HPDE6-E6E7 (cell line): ENCODE measurements around the gene PLSCR2.
"Not testable (repeated sequence)": the region's sequence is repeated elsewhere in the genome, so short reads cannot be mapped to it uniquely, and the experiment has no call there.

Source experiments
- DNase-seq: peaks from one replicate; pipeline ENCODE4 v3.0.0; 2011; ENCODE audit warnings: missing footprints; ENCODE audit errors: extremely low spot score

Gene PLSCR2

DNA sequence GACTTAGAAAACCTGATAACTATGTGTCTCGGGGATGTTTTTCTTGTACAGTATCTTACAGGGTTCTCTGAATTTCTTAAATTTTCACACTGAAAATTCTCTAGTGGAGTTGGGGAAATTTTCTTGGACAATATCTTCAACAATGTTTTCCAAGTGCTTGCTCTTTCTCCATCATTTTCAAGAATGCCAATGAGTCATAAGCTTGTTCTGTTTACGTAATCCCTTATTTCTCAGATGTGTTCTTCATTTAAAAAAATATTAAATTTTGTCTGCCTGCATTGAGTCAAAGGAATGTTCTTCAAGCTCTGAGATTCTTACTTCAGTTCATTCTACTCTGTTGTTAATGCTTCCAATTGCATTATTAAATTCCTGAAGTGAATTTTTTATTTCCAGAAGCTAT lies 21.9 kb upstream of the PLSCR2 start:
- no peak for DNase-seq

DNA sequence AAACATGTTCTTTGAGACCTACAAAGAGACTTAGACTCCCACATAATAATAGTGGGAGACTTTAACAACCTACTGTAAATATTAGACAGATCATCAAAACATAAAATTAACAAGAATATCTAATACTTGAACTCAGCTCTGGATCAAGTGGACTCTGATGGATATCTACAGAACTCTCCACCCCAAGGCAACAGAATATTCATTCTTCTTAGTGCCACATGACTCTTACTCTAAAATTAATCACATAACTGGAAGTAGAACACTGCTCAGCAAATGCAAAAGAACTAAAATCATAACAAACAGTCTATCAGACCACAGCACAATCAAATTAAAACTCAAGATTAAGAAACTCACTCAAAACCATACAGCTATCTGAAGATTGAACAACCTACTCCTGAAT lies 15.9 kb upstream of the PLSCR2 start:
- DNase-seq = no peak

DNA sequence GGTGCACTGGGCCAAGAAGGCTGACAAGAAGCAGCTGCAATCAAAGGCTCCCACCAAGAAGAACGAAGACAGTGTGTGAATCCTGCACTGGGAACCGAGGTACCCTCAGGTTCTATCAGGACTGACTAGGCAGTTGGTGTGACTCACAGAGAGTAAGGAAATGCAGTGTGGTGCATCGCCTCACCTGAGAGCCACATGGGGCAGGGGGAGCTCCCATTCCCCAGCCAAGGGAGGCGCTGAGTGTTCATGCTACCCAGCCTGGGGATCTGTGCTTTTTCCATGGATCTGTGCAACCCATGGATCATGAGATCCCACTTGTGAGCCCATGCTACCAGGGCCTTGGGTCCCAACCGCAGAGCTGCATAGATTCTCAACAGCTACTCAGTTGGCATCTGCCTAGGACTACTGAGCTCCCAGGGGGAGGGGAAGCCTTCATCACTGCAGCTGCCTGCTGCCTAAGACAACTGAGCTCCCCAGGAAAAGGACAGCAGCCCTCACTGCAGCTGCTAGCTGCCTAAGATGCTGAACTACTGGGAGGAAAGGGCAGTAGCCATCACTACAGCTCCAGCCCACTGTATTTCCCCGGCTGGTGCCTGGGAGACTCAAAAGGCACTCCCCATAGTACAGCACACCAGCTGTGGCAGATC lies 6.9 kb upstream of the PLSCR2 start:
- DNase-seq = no peak

DNA sequence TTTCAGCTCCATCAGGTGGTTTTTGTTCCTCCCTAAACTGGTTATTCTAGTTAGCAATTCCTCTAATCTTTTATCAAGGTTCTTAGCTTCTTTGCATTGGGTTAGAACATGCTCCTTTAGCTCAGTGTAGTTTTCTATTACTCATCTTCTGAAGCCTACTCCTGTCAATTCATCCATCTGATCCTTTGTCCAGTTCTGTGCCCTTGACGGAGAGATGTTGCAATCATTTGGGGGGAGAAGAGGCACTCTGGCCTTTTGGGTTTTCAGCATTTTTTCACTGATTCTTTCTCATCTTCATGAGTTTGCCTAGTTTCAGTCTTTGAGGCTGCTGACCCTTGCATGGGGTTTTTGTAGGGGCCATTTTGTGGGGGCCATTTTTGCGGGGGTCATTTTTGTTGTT lies 5.6 kb upstream of the PLSCR2 start:
- DNase-seq = not testable (repeated sequence)

DNA sequence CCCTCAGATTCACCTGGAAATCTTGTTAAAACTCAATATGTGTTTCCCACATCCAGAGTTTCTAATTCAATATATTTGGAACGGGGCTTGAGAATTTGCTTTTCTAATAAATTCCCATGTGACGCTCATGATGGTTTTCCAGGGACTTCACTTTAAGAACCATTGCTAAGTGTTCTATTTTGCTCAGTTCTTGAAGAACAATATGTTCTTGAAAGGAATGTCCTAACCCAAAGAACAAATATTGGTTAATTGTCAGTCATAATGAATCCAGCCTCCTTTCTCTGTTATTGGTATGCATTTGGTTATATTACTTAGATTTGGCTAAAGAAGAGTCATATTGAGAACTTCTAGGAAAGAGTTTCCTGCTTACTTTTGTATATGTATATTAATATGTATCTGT lies 4.4 kb upstream of the PLSCR2 start:
- DNase-seq = no peak

DNA sequence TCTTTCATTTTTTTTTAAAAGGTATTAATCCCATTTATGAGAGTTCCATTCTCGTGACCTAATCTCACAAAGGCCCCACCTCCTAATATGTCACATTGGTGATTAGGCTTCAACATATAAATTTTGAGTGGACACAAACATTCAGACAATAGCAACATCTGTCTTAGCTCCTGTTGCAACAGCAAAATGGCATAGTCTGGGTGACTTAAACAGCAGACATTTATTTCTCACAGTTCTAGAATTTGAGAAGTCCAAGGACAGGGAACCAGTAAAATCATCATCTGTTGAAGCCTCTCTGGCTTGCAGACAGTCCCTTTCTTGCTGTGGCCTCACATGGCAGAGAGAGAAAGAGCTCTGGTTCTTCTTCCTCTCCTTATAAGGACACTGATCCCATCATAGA lies 3.2 kb upstream of the PLSCR2 start:
- no peak for DNase-seq

DNA sequence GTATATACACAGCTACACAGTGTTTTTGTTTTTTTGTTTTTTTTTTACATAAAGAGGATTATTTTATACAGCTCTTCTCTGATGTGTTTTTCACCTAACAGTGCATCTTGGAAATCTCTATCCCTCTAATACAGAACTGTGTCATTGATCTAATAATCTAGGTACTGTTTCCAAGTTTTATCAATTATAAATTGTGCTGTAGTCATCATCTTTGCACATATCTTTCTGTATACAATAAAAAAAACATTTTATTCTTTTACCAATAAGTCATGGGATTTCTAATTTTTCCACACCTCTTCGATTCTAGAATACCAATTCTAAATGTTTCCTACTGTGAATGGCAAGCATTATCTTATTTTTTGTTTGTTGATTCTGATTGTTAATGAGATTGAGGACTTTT lies 1.7 kb upstream of the PLSCR2 start:
- DNase-seq = no peak

DNA sequence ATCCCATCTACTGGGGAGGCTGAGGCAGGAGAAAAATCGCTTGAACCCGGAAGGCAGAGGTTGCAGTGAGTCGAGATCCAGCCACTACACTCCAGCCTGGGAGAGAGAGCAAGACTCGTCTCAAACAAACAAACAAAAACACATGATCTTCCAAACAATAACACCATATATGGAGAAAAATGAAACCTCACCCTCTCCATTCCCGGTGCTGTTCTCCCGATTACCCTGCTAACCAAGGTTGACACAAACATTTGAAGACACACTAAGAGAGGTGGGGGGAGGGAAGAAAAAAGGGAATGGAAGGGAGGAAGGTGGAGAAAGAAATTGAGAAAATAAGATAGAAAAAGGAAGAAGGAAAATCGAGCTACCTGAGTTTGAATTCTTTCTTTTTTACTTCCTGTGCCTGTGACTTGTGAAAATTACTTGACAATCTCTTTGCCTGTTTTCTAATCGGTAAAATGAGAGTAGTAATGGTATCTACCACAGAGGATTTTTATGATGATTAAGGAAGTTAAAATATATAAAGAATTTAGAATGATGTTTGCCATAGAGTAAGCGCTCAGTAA lies 1.1 kb upstream of the PLSCR2 start:
- no peak for DNase-seq

DNA sequence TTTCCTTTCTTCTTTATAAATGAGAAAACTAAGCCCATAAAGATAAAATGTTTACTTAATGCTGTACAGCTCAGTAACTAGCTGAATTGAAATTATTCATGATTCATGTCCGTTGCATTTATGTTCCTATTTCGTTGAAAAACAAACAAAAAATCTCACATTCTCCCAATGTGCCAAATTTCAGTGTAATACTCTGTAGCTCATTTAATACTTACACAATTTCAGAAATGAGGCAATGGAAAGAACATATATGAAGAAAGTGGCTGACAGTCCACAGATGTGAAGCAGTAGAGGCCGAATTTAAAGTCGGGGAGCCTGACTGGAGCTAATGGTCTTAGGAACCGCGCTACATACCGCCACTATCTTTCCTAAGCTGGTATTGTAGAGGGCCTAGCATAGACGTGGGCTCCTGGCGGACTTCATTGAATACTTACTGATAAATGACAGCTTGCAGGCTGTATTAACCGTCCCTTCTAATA lies 651 bp downstream of the PLSCR2 start:
- DNase-seq = no peak

DNA sequence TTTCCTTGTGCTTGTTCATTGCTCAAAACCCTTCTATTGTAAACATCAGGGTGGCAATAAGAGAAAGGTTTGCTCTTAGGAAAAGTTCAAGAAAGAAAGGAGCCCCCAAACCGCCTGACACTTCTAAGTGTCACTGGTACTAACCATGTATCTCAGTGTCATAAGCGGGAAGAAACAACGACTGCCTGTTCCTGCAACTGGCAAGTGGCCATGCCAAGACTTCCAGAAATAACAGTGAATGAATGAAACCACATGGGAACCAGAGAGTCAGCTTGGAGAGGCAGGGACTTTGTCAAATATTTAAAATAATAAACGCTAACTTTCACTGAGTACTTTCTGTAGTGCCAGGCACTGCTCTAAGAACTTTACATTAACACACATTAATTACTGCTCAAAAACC lies 1.1 kb downstream of the PLSCR2 start:
- DNase-seq = no peak

DNA sequence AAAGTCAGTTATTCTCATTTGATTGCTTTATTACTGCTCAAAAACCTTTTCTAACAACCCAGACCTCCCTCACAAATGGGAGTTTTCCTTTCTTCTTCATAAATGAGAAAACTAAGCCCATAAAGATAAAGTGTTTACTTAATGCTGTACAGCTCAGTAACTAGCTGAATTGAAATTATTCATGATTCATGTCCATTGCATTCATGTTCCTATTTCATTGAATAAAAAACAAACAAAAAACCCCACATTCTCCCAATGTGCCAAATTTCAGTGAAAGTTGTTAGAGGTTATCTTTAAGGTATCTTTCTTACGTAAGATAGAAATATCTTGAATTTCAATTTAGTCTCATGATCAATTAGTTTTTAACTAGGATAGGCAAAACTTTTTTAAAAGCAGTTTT lies 2.8 kb downstream of the PLSCR2 start:
- DNase-seq = no peak

DNA sequence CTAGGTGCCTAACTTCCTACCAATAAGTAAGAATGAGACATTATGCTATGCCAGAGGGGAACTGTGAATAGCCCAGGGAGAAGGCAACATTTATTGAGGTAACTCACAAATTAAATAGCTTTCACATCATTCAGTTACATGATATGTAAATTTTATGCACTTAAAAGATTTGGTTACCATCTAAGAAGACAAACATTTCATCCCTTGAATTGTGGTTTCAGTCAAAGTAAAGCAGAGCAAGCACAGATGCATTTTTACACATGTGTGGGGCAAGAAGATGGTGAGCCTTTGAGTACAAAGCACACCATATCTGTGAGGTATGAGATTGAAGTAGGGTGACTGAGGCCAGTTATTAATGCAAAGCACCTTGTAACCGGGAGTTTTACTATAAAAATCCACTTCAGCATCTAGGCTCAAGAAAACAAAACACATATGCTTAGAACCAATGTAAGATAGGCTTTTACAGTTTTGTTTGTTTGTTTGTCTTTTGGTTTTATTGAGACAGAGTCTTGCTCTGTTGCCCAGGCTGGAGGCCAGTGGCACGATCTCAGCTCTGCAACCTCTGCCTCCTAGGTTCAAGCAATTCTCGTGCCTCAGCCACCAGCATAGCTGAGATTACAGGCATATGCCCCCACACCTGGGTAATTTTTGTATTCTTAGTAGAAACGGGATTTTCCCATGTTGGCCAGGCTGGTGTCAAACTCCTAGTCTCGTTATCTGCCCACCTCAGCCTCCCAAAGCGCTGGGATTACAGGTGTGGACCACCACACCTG lies 3.5 kb downstream of the PLSCR2 start:
- no peak for DNase-seq

DNA sequence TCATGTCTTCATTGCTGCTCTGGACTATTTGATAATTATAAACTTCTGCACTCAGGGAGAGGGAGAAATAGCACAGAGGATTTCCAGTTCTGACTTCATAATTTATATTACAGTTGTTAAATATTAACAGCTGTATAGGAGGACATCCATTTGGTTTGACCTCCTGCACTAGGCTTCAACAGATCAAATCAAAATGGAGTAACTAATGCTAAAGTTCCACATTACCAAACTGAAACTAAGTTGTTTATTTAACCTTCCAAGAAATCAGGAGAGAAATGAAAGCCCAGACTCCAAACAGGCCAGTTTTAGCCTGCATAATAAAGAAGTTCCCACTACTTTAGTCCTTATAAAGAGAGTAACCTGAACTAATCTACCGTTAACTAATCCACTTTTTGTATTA lies 4.6 kb downstream of the PLSCR2 start:
- no peak for DNase-seq

DNA sequence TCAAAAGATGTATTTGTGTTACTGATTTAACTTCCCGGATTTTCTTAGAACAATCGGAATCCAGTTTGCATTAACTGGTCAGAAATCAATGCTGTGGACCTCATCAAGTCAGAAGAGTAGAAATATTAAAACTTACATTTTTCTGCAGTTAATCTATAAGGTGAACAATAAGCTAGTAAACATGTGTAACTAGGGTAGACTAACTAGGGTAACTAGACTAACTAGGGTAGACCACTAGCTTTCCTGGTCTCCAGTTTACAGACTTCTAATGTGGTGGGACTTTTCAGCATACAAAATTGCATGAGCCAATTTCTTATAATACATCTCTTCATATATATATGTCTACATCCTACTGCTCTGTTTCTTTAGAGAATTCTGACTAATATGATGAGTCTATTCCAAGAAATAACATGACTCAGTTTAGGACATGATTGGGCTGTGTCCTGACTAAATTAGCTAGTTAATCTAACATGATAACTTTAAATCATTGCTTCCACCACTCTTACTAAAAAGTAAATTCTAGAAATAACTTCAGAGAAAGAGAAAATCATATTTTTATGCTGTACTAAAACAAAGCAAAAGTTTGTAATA lies 5.3 kb downstream of the PLSCR2 start:
- peak; percentile 32 for DNase-seq

DNA sequence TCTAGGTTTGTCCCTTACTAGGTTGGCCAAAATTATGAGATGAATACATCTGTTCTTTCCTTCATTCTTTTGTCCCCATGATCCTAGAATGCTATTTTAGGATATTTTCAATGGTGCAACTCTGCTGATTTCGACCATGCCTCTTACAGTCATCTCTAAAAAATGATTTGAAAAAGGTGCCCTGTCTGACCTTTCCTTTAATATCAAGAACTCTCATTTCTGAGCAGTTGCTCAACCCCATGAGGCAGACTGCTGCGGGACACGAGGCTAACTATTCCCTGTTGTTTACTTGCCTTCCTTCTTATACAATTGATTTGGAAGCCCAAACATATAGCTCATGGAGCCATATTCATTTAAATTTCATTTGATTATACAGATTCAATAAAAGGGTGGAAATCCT lies 14.6 kb downstream of the PLSCR2 start:
- DNase-seq = no peak

DNA sequence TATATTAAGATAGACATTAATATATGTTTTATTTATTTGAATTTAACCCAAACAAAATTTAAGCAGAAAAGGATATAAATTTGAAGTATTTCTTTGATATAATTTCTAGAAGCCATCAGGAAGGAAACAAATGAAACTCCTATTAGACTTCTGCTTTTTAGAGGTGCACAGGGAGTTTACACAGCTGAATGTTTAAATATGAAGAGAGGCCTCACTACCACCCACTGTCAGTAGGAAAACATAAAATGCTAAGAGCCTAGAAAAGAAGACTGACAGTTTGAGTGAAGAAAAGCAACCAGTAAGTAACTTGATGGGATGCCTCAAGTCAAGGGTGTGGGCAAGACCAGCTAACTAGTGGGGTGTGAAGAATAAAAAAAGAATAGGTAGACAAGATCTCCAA lies 19.7 kb downstream of the PLSCR2 start:
- no peak for DNase-seq

DNA sequence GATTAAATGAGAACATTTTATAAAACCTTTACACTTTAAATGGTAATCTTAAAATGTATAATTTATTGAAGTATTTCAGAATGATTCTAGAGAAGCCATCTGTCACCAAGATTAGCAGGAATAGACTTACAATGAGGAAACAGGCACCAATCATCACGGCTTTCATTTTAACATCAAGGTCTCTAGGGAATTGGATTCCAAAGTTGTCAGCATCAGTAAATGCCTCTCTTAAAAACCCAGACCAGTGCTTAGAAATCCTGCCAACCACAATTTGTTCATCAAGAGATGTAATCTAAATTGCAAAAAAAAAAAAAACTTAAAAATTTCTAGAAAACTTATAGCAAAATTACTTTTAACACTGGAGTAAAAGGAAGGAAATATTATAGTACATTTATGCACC lies 20.3 kb downstream of the PLSCR2 start:
- no peak for DNase-seq

DNA sequence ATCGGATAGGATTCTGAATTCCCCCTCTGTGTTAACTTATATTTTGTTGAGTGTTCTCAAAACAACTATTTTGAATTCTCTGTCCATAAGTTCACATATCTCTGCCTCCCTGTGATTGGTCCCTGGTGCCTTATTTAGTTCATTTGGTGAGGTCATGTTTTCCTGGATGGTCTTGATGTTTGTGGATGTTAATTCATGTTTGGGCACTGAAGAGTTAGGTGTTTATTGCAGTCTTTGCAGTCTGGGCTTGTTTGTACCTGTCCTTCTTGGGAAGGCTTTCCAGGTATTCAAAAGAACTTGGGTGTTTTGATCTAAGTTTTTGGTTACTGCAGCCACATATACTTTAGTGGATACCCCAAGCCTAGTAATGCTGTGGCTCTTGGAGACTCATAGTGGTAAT lies 23.3 kb downstream of the PLSCR2 start:
- DNase-seq = no peak

DNA sequence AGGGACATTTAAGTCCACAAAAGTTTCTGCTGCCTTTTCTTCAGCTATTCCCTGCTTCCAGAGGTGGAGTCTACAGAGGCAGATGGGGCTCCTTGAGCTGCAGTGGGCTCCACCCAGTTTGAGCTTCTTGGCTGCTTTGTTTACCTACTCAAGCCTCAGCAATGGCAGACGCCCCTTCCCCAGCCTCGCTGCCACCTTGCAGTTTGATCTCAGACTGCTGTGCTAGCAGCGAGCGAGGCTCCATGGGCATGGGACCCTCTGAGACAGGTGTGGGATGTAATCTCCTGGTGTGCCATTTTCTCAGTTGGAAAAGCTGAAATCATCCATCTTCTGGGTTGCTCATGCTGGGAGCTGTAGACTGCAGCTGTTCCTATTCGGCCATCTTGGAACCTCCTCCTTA lies 29.1 kb downstream of the PLSCR2 start:
- DNase-seq = not testable (repeated sequence)

DNA sequence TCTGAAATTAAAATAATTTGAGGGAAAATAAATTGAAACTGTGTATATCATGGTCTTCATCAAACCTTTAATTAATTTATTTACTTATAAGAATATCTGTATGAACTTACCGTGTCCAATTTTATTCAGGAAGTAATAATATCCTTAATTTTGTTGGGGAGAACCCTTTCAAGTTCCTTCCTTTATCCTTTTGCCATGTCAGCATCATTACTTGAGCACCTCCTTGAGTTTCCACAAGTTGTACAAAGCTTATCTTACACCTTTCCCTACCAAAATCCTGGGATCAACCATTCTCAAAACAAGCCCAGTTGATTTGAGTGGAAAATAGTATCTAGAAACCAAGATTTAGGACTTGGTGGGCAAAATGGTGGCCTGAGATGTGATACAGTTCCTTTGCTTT lies 37.3 kb downstream of the PLSCR2 start:
- DNase-seq = no peak

DNA sequence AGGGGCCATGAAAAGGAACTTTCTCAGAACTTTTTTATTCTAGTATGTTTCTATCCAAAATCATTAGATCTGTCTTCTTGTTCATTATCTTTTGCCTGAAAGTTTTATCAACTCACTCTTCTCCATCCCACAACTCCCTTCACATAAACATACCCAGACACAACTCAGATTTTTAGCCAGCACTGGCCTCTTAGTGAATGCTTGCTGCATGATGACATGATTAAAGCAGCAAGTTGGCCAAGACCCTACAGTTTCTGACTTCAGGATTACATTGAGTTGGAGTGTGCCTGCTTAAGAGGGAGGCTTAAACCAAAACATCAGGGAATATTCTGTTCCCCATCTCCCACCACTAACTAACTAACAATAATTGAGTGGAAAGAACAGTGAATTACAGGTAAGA lies 38.1 kb downstream of the PLSCR2 start:
- DNase-seq = no peak

DNA sequence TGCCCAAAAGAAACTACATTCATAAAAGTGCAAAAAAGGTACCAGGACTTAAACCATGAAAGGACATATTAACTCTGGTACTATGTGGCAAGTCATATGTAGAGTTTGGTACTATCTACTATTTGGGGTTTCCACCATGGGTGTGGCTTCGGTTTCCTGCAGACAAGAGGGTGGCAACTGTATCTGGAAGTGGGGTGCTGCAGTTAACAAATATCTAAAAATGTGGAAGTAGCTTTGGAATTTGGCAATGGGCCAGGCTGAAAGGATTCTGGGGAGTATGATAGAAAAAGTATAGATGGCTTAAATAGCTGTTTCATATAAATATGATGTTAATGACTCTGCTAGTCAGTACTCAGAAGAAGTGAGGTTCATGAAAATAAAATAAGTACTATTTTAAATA lies 44.0 kb downstream of the PLSCR2 start:
- DNase-seq = no peak
